Glomerular visceral epithelial cell (primary cell): ENCODE measurements around the gene LRRC53.

ENCODE experiments used
- DNase-seq: peaks from one replicate; pipeline ENCODE4 v3.0.0-alpha.2; 2016; ENCODE audit errors: extremely low spot score

LRRC53 gene

GRCh38 chr1:74436078-74436477 is 76.3 kb downstream of the LRRC53 start:
- DNase-seq, result no peak

GRCh38 chr1:74434321-74434720 is 78.1 kb downstream of the LRRC53 start:
- DNase-seq, result no peak

GRCh38 chr1:74432325-74432724 is 80.1 kb downstream of the LRRC53 start:
- no peak for DNase-seq

- DNase-seq, result no peak
These were observed 80.9 kb downstream of the LRRC53 start for GRCh38 chr1:74431531-74431930.

- DNase-seq, result no peak
These were observed 82.0 kb downstream of the LRRC53 start for GRCh38 chr1:74430342-74430934.

GRCh38 chr1:74429580-74429979 is 82.8 kb downstream of the LRRC53 start:
- no peak for DNase-seq

- DNase-seq, result peak; percentile 58
These were observed 84.7 kb downstream of the LRRC53 start for GRCh38 chr1:74427681-74428080.

- peak; percentile 26 for DNase-seq
These were observed 86.0 kb downstream of the LRRC53 start for GRCh38 chr1:74426208-74426937.

GRCh38 chr1:74425676-74426075 is 86.7 kb downstream of the LRRC53 start:
- DNase-seq, result peak; percentile 37

- no peak for DNase-seq
These were observed 88.9 kb downstream of the LRRC53 start for GRCh38 chr1:74423471-74423870.

GRCh38 chr1:74422421-74423292 is 89.8 kb downstream of the LRRC53 start:
- DNase-seq, result peak; percentile 1

GRCh38 chr1:74420467-74420866 is 91.9 kb downstream of the LRRC53 start:
- DNase-seq, result no peak
